C4-2B (cell line): ENCODE measurements around the gene CCSER2.
"Not testable (repeated sequence)": the region's sequence is repeated elsewhere in the genome, so short reads cannot be mapped to it uniquely, and the experiment has no call there.

ENCODE experiments used
- ZFX ChIP-seq: fragments of 450-650 bp; IDR thresholded peaks from 2 replicates; pipeline ENCODE4 v1.6.1; 2017
- TF ChIP-seq, protein P1 (sequence below): fragments of 450-650 bp; conservative IDR thresholded peaks from 2 replicates; pipeline ENCODE4 v1.5.1; 2017; ENCODE audit warnings: mild to moderate bottlenecking

DNA sequence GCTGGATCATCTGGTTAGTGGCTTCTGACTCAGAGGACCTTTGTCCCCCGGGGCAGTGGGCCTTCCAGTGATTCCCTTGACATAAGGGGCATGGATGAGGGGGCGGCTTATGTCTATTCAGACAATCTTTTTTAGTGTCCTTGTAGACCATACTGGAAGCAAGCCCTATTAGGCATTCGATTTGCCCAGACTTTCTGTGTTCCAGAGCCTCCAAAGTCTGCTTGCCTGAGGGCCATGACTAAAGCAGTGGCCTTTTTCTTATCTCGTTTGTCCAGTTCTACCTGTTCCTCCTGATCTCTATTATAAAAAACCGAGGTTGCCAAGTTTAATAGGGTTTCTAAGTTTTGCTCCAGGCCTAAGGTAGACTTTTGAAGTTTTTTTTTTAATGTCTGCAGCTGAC, 199.0 kb downstream of the CCSER2 start:
- TF ChIP-seq, protein P1, sequence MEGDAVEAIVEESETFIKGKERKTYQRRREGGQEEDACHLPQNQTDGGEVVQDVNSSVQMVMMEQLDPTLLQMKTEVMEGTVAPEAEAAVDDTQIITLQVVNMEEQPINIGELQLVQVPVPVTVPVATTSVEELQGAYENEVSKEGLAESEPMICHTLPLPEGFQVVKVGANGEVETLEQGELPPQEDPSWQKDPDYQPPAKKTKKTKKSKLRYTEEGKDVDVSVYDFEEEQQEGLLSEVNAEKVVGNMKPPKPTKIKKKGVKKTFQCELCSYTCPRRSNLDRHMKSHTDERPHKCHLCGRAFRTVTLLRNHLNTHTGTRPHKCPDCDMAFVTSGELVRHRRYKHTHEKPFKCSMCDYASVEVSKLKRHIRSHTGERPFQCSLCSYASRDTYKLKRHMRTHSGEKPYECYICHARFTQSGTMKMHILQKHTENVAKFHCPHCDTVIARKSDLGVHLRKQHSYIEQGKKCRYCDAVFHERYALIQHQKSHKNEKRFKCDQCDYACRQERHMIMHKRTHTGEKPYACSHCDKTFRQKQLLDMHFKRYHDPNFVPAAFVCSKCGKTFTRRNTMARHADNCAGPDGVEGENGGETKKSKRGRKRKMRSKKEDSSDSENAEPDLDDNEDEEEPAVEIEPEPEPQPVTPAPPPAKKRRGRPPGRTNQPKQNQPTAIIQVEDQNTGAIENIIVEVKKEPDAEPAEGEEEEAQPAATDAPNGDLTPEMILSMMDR, result not testable (repeated sequence)
- not testable (repeated sequence) for TF ChIP-seq ZFX
